HCT116 (cell line): Measurements from ENCODE around the gene ALDH1L1. TPM values are rescaled to one million over a fixed set of nuclear protein-coding genes. Genes with fewer than 3 reads are reported as not detected.

Experiments used
- ATAC-seq: fragments of 200-7000 bp; cut with Tn5 transposase; 2 replicates; pipeline ENCODE4 v1.9.1; 2020; ENCODE audit warnings: mild to moderate bottlenecking, moderate library complexity
- BruUV-seq: library from RNA; stranded (reverse); fragments of 400-500 nt; replicated peaks from 2 replicates; lab custom pipeline; 2021; lab: Mats Ljungman, UMichigan
- CTCF ChIA-PET: fragments of 300-600 bp; sonication (Branson Sonifier 250); formaldehyde crosslinking; loops from one replicate; lab custom pipeline; 2021; ENCODE audit warnings: antibody characterized with exemption; lab: Charles Lee
- POLR2A ChIA-PET: fragments of 300-600, 350-600 bp; sonication (Branson Sonifier 250); formaldehyde crosslinking; loops from one replicate; lab custom pipeline; 2021; ENCODE audit warnings: antibody characterized with exemption; lab: Charles Lee
- RAD21 ChIA-PET, 2 experiments: fragments of 300-600 bp; sonication (Branson Sonifier 250); formaldehyde crosslinking; loops; one replicate each; lab custom pipeline; 2023; ENCODE audit warnings: low total read pairs in 2 of 2; ENCODE audit not compliant: uncharacterized antibody in 2 of 2, unreplicated experiment in 2 of 2, low non-redundant PET in 1 of 2; lab: Charles Lee
- DNase-seq: peaks from one replicate; pipeline ENCODE4 v3.0.0-alpha.2; 2010; ENCODE audit warnings: low read depth, low spot score
- H2AFZ ChIP-seq: fragments of 200-600 bp; shearing (Covaris generic), sonication (generic); 2 replicates; pipeline ENCODE4 v1.6.1; 2017; ENCODE audit warnings: low read depth, mixed run types, mixed read lengths, antibody characterized with exemption, low read length; ENCODE audit not compliant: poor library complexity, severe bottlenecking
- H3K27ac ChIP-seq: 2 replicates; pipeline ENCODE4 v1.5.1; 2012; ENCODE audit warnings: low read depth, low read length
- H3K27me3 ChIP-seq: fragments of 200-600 bp; sonication (generic); 2 replicates; pipeline ENCODE4 v1.6.1; 2016; ENCODE audit warnings: mixed run types, low read length, mixed read lengths; ENCODE audit not compliant: insufficient read depth
- H3K36me3 ChIP-seq, 2 experiments: fragments of 200-500 bp in 1 of 2; fragments of 200-600 bp in 1 of 2; sonication (Bioruptor generic) in 1 of 2; sonication (generic) in 1 of 2; 2 replicates each; pipeline versions ENCODE4 v1.5.1 to v1.6.1; 2014 to 2016; ENCODE audit warnings: low read length in 2 of 2, inconsistent platforms in 1 of 2, mixed read lengths in 1 of 2, mixed run types in 1 of 2; ENCODE audit not compliant: insufficient read depth in 2 of 2, control insufficient read depth in 1 of 2
- H3K4me1 ChIP-seq, 2 experiments: fragments of 200-600 bp in 1 of 2; sonication (generic) in 1 of 2; 2 replicates each; pipeline versions ENCODE4 v1.5.1 to v1.6.1; 2012 to 2017; ENCODE audit warnings: low read length in 2 of 2, inconsistent platforms in 1 of 2, mild to moderate bottlenecking in 1 of 2, mixed read lengths in 1 of 2, mixed run types in 1 of 2, moderate library complexity in 1 of 2; ENCODE audit not compliant: insufficient read depth in 2 of 2, control insufficient read depth in 1 of 2
- H3K4me2 ChIP-seq: fragments of 200-600 bp; sonication (generic); 2 replicates; pipeline ENCODE4 v1.6.1; 2017; ENCODE audit warnings: mixed run types, low read length, mixed read lengths
- H3K4me3 ChIP-seq, 2 experiments: fragments of 200-600 bp in 1 of 2; sonication (generic) in 1 of 2; replicated peaks in 1 of 2; 2 replicates each; pipeline ENCODE4 v1.5.1; 2011 to 2016; ENCODE audit warnings: low read length in 2 of 2, control low read depth in 1 of 2, low read depth in 1 of 2, mild to moderate bottlenecking in 1 of 2, mixed read lengths in 1 of 2, mixed run types in 1 of 2
- H3K79me2 ChIP-seq: fragments of 200-600 bp; sonication (generic); 2 replicates; pipeline ENCODE4 v1.6.1; 2017; ENCODE audit warnings: mild to moderate bottlenecking, mixed run types, low read length, moderate library complexity, mixed read lengths; ENCODE audit not compliant: insufficient read depth
- H3K9ac ChIP-seq: fragments of 200-600 bp; sonication (generic); 2 replicates; pipeline ENCODE4 v1.6.1; 2016; ENCODE audit warnings: low read length, mixed read lengths
- H3K9me2 ChIP-seq: fragments of 200-600 bp; sonication (generic), shearing (Covaris generic); 2 replicates; pipeline ENCODE4 v1.6.1; 2017; ENCODE audit warnings: mixed run types, mild to moderate bottlenecking, moderate library complexity; ENCODE audit not compliant: insufficient read depth
- H3K9me3 ChIP-seq, 2 experiments: fragments of 200-500 bp in 1 of 2; fragments of 200-600 bp in 1 of 2; sonication (Bioruptor generic) in 1 of 2; sonication (generic) in 1 of 2; 2 replicates each; pipeline ENCODE4 v1.6.1; 2014 to 2017; ENCODE audit warnings: low read length in 2 of 2, mixed read lengths in 2 of 2, inconsistent platforms in 1 of 2, low read depth in 1 of 2, mild to moderate bottlenecking in 1 of 2, mixed run types in 1 of 2, moderate library complexity in 1 of 2; ENCODE audit not compliant: control insufficient read depth in 1 of 2, insufficient read depth in 1 of 2
- H4K20me1 ChIP-seq: fragments of 200-600 bp; sonication (generic), shearing (Covaris generic); 2 replicates; pipeline ENCODE4 v1.6.1; 2017; ENCODE audit warnings: mixed run types, mild to moderate bottlenecking, moderate library complexity; ENCODE audit not compliant: insufficient read depth
- CEBPB ChIP-seq: IDR thresholded peaks from 2 replicates; pipeline ENCODE4 v1.6.1; 2012; ENCODE audit warnings: low read depth
- ELF1 ChIP-seq: IDR thresholded peaks from 2 replicates; pipeline ENCODE4 v1.6.1; 2012; ENCODE audit warnings: low read depth, borderline replicate concordance
- EZH2phosphoT487 ChIP-seq: fragments of 200-600 bp; IDR thresholded peaks from 2 replicates; pipeline ENCODE4 v1.6.1; 2018; ENCODE audit warnings: antibody characterized with exemption, borderline replicate concordance
- TCF7L2 ChIP-seq: IDR thresholded peaks from 2 replicates; pipeline ENCODE4 v1.7.0; 2011; ENCODE audit warnings: borderline replicate concordance, inconsistent platforms; ENCODE audit not compliant: insufficient read depth, insufficient read length; ENCODE audit errors: extremely low read depth
- YY1 ChIP-seq: IDR thresholded peaks from 2 replicates; pipeline ENCODE4 v1.6.1; 2011; ENCODE audit warnings: low read length, low read depth, moderate library complexity, mild to moderate bottlenecking; ENCODE audit not compliant: insufficient replicate concordance; ENCODE audit errors: extremely low read depth
- ZNF274 ChIP-seq: fragments of 200-500 bp; sonication (Bioruptor generic); IDR thresholded peaks from 2 replicates; pipeline ENCODE4 v1.6.1; 2014; ENCODE audit warnings: mild to moderate bottlenecking, low read depth, low read length, inconsistent platforms
- intact Hi-C: fragments of 100-400 bp; cut with micrococcal nuclease; formaldehyde crosslinking; loops from 2 replicates; pipeline ENCODE4 v1.10.0; 2022
- total RNA-seq: library from RNA; stranded (reverse); gene quantifications from one replicate; pipeline ENCODE4 v1.2.1, GENCODE V29; 2021; ENCODE audit not compliant: unreplicated experiment
- TF ChIP-seq, protein P1 (sequence below): IDR thresholded peaks from 2 replicates; pipeline ENCODE4 v1.6.1; 2012
- TF ChIP-seq, protein P2 (sequence below): IDR thresholded peaks from 2 replicates; pipeline ENCODE4 v1.6.1; 2012
- TF ChIP-seq, protein P3 (sequence below), 3 experiments: fragments of 200-600 bp in 1 of 3; sonication (generic) in 1 of 3; IDR thresholded peaks in 2 of 3; conservative IDR thresholded peaks in 1 of 3; 2 replicates each; pipeline ENCODE4 v1.5.1; 2012 to 2017; ENCODE audit warnings: low read depth in 2 of 3, low read length in 2 of 3, antibody characterized with exemption in 1 of 3, borderline replicate concordance in 1 of 3, control low read depth in 1 of 3, mild to moderate bottlenecking in 1 of 3, mixed read lengths in 1 of 3, mixed run types in 1 of 3, moderate library complexity in 1 of 3; ENCODE audit not compliant: insufficient read depth in 1 of 3

The ALDH1L1 gene
- total RNA-seq, 1 experiment from 2014 or later, result 0.81 TPM

DNA sequence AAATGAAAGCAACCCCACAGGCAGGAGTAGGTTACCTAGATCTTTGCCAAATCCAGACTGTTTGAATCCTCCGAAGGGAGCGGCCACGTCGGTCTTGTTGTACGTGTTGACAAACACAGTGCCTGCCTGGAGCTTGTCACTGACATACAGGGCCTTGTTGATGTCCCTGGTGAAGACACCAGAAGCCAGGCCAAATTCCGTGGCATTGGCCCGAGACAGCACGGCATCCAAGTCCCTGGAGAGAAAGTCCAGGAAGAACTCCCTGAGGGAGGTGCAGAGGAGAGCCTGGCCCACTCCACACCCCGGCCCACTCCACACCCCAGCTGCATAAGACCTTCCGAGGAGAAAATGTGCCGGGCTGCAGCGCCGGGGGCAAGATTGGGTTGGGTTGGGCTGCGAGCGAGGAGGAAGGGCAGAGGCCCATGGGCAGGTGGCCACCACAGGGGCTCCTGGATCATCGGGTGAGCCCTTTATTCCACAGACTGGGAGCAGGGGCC is 74.6 kb downstream of the ALDH1L1 start:
- no peak overlapping the region for H3K4me2 ChIP-seq
- TF ChIP-seq CEBPB (no peak), ELF1 (no peak), YY1 (no peak), EZH2phosphoT487 (no peak), TCF7L2 (no peak), ZNF274 (no peak)
- TF ChIP-seq, protein P1, sequence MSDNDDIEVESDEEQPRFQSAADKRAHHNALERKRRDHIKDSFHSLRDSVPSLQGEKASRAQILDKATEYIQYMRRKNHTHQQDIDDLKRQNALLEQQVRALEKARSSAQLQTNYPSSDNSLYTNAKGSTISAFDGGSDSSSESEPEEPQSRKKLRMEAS, result no peak
- TF ChIP-seq, protein P2, sequence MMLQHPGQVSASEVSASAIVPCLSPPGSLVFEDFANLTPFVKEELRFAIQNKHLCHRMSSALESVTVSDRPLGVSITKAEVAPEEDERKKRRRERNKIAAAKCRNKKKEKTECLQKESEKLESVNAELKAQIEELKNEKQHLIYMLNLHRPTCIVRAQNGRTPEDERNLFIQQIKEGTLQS, result no peak
- TF ChIP-seq, protein P3, sequence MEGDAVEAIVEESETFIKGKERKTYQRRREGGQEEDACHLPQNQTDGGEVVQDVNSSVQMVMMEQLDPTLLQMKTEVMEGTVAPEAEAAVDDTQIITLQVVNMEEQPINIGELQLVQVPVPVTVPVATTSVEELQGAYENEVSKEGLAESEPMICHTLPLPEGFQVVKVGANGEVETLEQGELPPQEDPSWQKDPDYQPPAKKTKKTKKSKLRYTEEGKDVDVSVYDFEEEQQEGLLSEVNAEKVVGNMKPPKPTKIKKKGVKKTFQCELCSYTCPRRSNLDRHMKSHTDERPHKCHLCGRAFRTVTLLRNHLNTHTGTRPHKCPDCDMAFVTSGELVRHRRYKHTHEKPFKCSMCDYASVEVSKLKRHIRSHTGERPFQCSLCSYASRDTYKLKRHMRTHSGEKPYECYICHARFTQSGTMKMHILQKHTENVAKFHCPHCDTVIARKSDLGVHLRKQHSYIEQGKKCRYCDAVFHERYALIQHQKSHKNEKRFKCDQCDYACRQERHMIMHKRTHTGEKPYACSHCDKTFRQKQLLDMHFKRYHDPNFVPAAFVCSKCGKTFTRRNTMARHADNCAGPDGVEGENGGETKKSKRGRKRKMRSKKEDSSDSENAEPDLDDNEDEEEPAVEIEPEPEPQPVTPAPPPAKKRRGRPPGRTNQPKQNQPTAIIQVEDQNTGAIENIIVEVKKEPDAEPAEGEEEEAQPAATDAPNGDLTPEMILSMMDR (IDR thresholded peaks at IDR 0.05 in 2 of 3, conservative IDR thresholded peaks at IDR 0.05 in 1 of 3; ENCODE audit: borderline replicate concordance in 1 of 3, insufficient read depth in 1 of 3, low read depth in 2 of 3, low read length in 2 of 3), result no peak
- POLR2A ChIA-PET, result no interaction called here
- no TSS peak for BruUV-seq
- intact Hi-C loops, result no loop called here
- H4K20me1 ChIP-seq, result no peaks in the 10 kb centered on the region
- DNase-seq (no peak), ATAC-seq (no peak)
- no peaks in the 10 kb centered on the region for H3K4me1 ChIP-seq
- H3K36me3 ChIP-seq, result no peaks in the 10 kb centered on the region
- H3K27me3 ChIP-seq, result no peaks in the 10 kb centered on the region
- CTCF ChIA-PET, result no interaction called here
- no peaks in the 10 kb centered on the region for H3K9me3 ChIP-seq
- no peak overlapping the region for H3K9ac ChIP-seq
- no peaks in the 10 kb centered on the region for H3K9me2 ChIP-seq
- RAD21 ChIA-PET, result no interaction called here
- no peak overlapping the region for H3K4me3 ChIP-seq
- no peaks in the 10 kb centered on the region for H3K79me2 ChIP-seq
- H3K27ac ChIP-seq, result no peak overlapping the region
- H2AFZ ChIP-seq, result no peak overlapping the region
